Stimulated activated CD4-positive, alpha-beta T cell treated with anti-CD3 and anti-CD28 coated beads, Interleukin-4, amount 100 ng/mL, for 48 hours (primary cell): Measurements from ENCODE around the gene PRH2.

ENCODE experiments used
- DNase-seq, 2 donors: peaks; one replicate each; pipeline ENCODE4 v3.0.0-alpha.2; 2020; ENCODE audit warnings: low read depth in 2 of 2

Gene PRH2

GRCh38 chr12:10960211-10960610, 31.2 kb downstream of the PRH2 start:
- no peak for DNase-seq

GRCh38 chr12:10965476-10965875, 36.4 kb downstream of the PRH2 start:
- DNase-seq = no peak

GRCh38 chr12:10966314-10966713, 37.3 kb downstream of the PRH2 start:
- no peak for DNase-seq

- no peak for DNase-seq
Observed at GRCh38 chr12:10967409-10967808, 38.4 kb downstream of the PRH2 start.

GRCh38 chr12:10968765-10969456, 39.9 kb downstream of the PRH2 start:
- DNase-seq = no peak

GRCh38 chr12:10974965-10975364, 45.9 kb downstream of the PRH2 start:
- no peak for DNase-seq

GRCh38 chr12:10982244-10982643, 53.2 kb downstream of the PRH2 start:
- DNase-seq = no peak
